Ectodermal cell (in vitro differentiated cells): ENCODE measurements around the gene FBXW11.

Experiments used
- H3K27ac ChIP-seq: 2 replicates; pipeline ENCODE4 v1.7.0; 2013; ENCODE audit warnings: mild to moderate bottlenecking, low read depth, low read length; ENCODE audit not compliant: insufficient read depth, poor library complexity, severe bottlenecking
- H3K27me3 ChIP-seq: 2 replicates; pipeline ENCODE4 v1.7.0; 2013; ENCODE audit warnings: mild to moderate bottlenecking, low read length; ENCODE audit not compliant: insufficient read depth, control insufficient read depth, poor library complexity, severe bottlenecking
- H3K36me3 ChIP-seq: one replicate; pipeline ENCODE4 v1.7.0; 2013; ENCODE audit warnings: low read length; ENCODE audit not compliant: control insufficient read depth, insufficient read depth
- H3K4me1 ChIP-seq: one replicate; pipeline ENCODE4 v1.7.0; 2013; ENCODE audit warnings: low read length; ENCODE audit not compliant: control insufficient read depth, insufficient read depth
- H3K4me3 ChIP-seq: 2 replicates; pipeline ENCODE4 v1.7.0; 2013; ENCODE audit warnings: low read depth, low read length, control low read depth; ENCODE audit not compliant: insufficient read depth
- H3K9me3 ChIP-seq: 2 replicates; pipeline ENCODE4 v1.7.0; 2013; ENCODE audit warnings: mild to moderate bottlenecking, low read length, moderate library complexity; ENCODE audit not compliant: control insufficient read depth
- WGBS, 2 experiments: methylation state at CpG; one replicate each; pipeline ENCODE4 v1.1.7; 2013; ENCODE audit warnings: missing lambda C conversion rate in 2 of 2; 5-methylcytosine and 5-hydroxymethylcytosine counted together

Gene FBXW11

DNA sequence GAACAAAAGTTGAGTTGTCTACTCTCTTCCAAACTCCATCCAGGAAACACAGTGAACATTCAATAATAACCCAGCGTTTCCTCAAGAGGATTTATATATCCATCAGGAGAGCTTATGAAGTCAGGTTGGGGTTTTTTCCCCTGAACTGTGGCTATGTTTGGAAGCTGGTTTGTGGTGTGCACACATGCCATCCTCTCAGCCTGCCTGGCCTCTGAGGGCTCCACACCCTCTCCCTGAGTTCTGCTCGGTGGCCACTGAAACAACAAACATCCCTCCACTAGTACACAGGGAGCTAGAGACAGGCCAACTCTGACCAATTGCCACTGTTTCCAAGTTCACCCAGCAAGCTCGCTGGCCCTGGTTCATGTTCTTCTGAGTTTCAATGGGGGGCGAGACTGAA lies 185.2 kb downstream of the FBXW11 start:
- no peaks in the 10 kb centered on the region for H3K27me3 ChIP-seq
- no peak overlapping the region for H3K27ac ChIP-seq
- 92 to 94% methylated on average over 4 of the region's 4 CpGs for WGBS, 2 experiments
- H3K4me1 ChIP-seq, result no peaks in the 10 kb centered on the region
- no peaks in the 10 kb centered on the region for H3K36me3 ChIP-seq
- no peak overlapping the region for H3K4me3 ChIP-seq
- H3K9me3 ChIP-seq, result no peaks in the 10 kb centered on the region

DNA sequence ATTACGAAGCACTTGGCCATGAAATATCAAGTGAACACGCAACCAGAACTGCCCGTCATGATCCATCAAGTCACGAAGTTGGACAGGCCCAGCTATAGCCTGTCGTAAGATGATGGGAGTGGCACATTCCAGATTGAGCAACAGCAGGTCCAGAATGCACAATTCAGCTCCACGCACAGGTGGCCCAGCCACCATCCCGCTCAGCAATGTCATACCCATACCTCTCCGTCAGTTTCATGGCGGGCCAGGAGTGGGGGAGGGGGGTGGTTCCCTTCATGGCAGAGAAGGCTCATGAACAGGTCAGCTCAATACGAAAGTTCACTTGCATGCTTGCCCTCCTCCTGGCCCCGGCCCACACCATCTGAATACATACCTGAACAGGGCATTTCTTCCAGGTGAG lies 185.9 kb downstream of the FBXW11 start:
- Histone ChIP-seq H3K9me3 (no peaks in the 10 kb centered on the region), H3K27ac (no peak overlapping the region), H3K27me3 (no peaks in the 10 kb centered on the region), H3K4me3 (no peak overlapping the region), H3K36me3 (no peaks in the 10 kb centered on the region), H3K4me1 (no peaks in the 10 kb centered on the region)
- 96 to 99% methylated on average over 10 to 11 of the region's 11 CpGs for WGBS, 2 experiments

DNA sequence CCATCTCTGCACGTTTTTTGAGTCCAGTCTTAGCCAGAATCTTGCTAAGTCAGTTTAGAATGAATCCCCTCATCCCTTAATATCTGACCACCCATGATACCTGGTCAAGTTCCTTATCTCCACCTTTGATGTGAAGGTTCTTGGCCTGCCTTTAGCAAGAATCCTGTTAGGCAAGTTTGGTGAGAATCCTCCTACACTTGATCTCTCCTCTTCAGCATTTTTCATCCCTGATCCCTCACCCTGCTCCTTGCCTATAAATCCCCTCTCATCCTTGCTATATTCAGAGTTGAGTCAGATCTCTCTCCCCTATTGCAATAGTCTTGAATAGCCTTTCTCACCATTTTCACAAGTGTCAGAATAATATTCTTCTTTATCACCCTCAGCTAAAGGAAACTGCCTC lies 189.8 kb downstream of the FBXW11 start:
- Histone ChIP-seq H3K27me3 (no peaks in the 10 kb centered on the region), H3K27ac (no peak overlapping the region), H3K4me3 (no peak overlapping the region), H3K36me3 (no peaks in the 10 kb centered on the region), H3K4me1 (no peaks in the 10 kb centered on the region), H3K9me3 (no peaks in the 10 kb centered on the region)
- WGBS, 2 experiments, result 45 to 65% methylated on average over 1 of the region's 1 CpG

DNA sequence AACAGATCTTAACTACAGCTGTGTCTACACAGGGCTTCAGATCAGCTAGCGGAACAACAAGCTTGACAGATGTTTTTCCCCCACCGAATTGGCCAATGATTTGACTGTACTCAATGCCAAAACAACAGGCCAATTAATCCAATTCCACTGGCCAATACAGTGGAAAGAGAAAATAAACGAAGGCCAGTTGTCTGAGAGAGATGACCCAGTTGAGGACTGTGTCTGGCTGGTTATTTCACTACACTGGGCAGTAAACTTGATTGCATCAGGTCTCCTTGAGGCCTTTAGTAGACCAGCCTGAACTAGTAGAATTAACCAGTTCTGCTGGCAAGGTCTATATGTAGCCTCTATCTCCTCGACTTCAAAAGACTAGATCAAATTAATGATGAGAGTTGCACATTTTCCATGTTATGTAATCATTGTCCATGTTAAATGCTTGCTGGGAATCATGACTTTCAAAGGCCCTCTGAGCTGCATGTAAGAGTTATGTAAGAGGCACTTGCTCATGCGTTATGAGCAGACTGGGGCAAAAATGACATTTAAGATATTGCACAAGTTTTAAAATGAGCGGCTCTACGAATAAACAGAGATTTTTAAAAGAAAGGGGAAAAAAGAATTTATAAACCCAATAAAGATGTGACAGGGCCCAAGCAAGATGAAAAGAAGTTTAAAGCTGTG lies 192.5 kb downstream of the FBXW11 start:
- Histone ChIP-seq H3K9me3 (no peaks in the 10 kb centered on the region), H3K4me3 (no peak overlapping the region), H3K4me1 (no peaks in the 10 kb centered on the region), H3K27ac (no peak overlapping the region), H3K27me3 (no peaks in the 10 kb centered on the region), H3K36me3 (no peaks in the 10 kb centered on the region)
- WGBS, 2 experiments, result 96 to 97% methylated on average over 7 of the region's 7 CpGs

DNA sequence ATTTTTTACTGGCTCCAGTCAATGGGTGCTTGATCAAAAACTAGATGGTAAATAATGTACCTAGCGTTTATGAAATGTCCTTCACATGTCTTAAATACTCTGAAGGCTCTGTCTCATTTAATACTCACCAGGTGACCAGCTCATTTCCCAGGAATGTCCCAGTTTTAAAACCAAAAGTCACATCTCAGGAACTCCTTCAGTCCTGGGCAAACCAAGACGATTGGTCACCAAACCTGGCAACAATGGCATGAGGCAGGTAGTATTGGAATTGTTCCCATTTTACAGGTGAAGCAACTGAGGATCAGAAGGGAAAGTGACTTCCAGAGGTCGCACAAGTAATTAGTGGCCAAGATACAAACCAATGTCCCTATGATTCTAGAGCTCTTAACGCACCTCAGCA lies 193.2 kb downstream of the FBXW11 start:
- Histone ChIP-seq H3K27me3 (no peaks in the 10 kb centered on the region), H3K27ac (no peak overlapping the region), H3K36me3 (no peaks in the 10 kb centered on the region), H3K4me1 (no peaks in the 10 kb centered on the region), H3K4me3 (no peak overlapping the region), H3K9me3 (no peaks in the 10 kb centered on the region)
- WGBS, 2 experiments, result 95 to 96% methylated on average over 4 of the region's 4 CpGs
